ENCODE data around the gene SRXN1. TPM values are rescaled to one million over a fixed set of nuclear protein-coding genes. Genes with fewer than 3 reads are reported as not detected.

The SRXN1 gene
- total RNA-seq, 1 donor from 2014 or later, result 18.5 TPM

- no peak for DNase-seq (ENCODE audit: low spot score)
Measured at GRCh38 chr20:607476-607875, 45.5 kb downstream of the SRXN1 start.

- DNase-seq (ENCODE audit: low spot score), result no peak
Measured at GRCh38 chr20:605237-605636, 47.8 kb downstream of the SRXN1 start.

DNA sequence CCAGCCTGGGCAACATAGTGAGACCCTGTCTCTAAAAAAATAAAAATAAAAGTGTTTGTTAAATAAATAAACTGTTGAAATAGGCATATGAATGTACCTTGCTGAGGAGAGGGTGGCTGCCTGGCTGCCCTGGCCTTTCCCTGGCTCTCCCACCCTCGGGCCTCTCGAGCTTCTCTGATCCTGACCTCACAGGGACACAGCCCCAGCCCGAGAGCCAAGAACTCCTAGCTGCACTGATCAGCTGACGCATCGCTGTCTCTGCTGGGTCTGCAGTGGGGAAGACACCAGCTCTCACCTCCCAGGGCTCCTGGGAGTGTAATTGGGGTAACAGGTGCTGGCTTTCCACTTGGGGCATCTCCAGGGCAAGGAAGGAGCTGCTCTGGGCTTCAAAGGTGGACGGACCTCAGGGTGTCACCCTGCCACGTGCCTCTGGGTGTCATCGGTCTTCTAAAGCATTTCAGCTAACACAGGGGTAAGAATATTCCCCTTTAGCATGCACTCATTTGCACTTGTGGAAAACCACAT, 49.8 kb downstream of the SRXN1 start:
- no peak for DNase-seq (ENCODE audit: low spot score)

- no peak for DNase-seq (ENCODE audit: low spot score)
Measured at GRCh38 chr20:602111-602970, 50.7 kb downstream of the SRXN1 start.

- no peak for DNase-seq (ENCODE audit: low spot score)
Measured at GRCh38 chr20:600736-601135, 52.3 kb downstream of the SRXN1 start.

- DNase-seq (ENCODE audit: low spot score), result no peak
Measured at GRCh38 chr20:600141-600540, 52.9 kb downstream of the SRXN1 start.

DNA sequence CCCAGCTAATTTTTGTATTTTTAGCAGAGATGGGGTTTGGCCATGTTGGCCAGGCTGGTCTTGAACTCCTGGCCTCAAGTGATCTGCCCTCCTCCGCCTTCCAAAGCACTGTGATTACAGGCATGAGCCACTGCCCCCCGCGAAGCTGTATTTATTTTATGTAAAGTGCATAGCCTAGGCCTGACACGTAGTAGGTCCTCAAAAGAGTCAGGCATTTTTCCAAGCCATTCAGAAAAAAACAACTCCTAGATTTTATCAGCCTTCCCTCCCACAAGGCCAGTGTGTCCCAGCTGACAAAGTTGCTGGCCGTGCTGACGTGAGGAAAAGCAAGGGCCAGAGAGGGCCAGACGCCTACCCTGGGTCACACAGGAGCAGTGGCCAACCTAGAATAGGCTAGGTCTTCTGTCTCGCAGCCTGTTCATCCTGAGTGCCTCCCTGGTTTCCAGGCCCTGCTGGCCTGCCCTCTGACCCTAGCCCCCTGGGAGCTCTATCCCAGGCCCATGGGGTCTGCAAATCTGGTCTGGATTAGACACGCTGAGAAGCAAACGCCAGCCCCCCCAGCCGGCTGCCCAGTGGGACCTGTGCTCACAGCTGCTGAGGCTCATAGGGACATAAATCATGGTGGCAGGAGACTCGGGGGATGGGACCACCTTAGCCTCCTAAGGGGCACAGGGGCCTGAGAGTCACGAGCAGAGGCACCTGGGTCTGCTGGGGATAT, 54.7 kb downstream of the SRXN1 start:
- DNase-seq (ENCODE audit: low spot score), result no peak

- no peak for DNase-seq (ENCODE audit: low spot score)
Measured at GRCh38 chr20:597560-597959, 55.4 kb downstream of the SRXN1 start.

Other genes with a start within 250 kb of the SRXN1 start
- 133 TPM for gene RBCK1, start 244.9 kb downstream of the SRXN1 start, total RNA-seq
- 36.9 TPM for gene TBC1D20, start 190.7 kb downstream of the SRXN1 start, total RNA-seq
- gene CSNK2A1, start 109.4 kb downstream of the SRXN1 start, total RNA-seq, result 91.6 TPM
- gene TCF15, start 42.9 kb downstream of the SRXN1 start, total RNA-seq, result 0.37 TPM
- gene SCRT2, start 22.6 kb upstream of the SRXN1 start, total RNA-seq, result not detected
- gene SLC52A3, start 115.3 kb upstream of the SRXN1 start, total RNA-seq, result 7.5 TPM
- gene FAM110A, start 180.5 kb upstream of the SRXN1 start, total RNA-seq, result 16.1 TPM

Measured in mucosa of gallbladder (tissue), 1 donor.